ENCODE results near the gene ANKRD12. TPM values are rescaled to one million over a fixed set of nuclear protein-coding genes. Genes with fewer than 3 reads are reported as not detected.

Gene ANKRD12
- total and polyA plus RNA-seq, 11 donors = 7.7 to 70.9 (median 52.0) TPM

GRCh38 chr18:9289698-9290097 is 153.1 kb downstream of the ANKRD12 start:
- Histone ChIP-seq H3K4me1 (no peaks in the 10 kb centered on the region), H3K27ac (no peak overlapping the region), H3K9me3 (peaks cover 0 to 29% (median 12%) of the 10 kb centered on the region in 12 donors), H3K27me3 (no peaks in the 10 kb centered on the region), H3K4me3 (no peak overlapping the region), H3K36me3 (no peaks in the 10 kb centered on the region)
- no peak for DNase-seq
- intact Hi-C loops (cut with DNase I) = no loop called here
- TF ChIP-seq CTCF (IDR thresholded peaks at IDR 0.05) (no peak), POLR2A (IDR thresholded peaks at IDR 0.05) (no peak)
- ATAC-seq = no peak

- Histone ChIP-seq H3K27ac (no peak overlapping the region), H3K36me3 (no peaks in the 10 kb centered on the region), H3K27me3 (no peaks in the 10 kb centered on the region), H3K9me3 (peaks cover 0 to 29% (median 12%) of the 10 kb centered on the region in 12 donors), H3K4me1 (no peaks in the 10 kb centered on the region), H3K4me3 (no peak overlapping the region)
- DNase-seq (no peak), ATAC-seq (no peak)
- TF ChIP-seq CTCF (IDR thresholded peaks at IDR 0.05) (no peak), POLR2A (IDR thresholded peaks at IDR 0.05) (no peak)
- intact Hi-C loops (cut with DNase I) = no loop called here
Measured at GRCh38 chr18:9290156-9290555, 153.6 kb downstream of the ANKRD12 start.

- DNase-seq (no peak), ATAC-seq (no peak)
- H3K9me3 ChIP-seq = peaks cover 0 to 36% (median 17%) of the 10 kb centered on the region in 12 donors
- H3K27me3 ChIP-seq = no peaks in the 10 kb centered on the region
- intact Hi-C loops (cut with DNase I) = no loop called here
- H3K27ac ChIP-seq = no peak overlapping the region
- no peaks in the 10 kb centered on the region for H3K36me3 ChIP-seq
- no peak overlapping the region for H3K4me3 ChIP-seq
- WGBS, 4 donors = 96 to 98% (median 96%) methylated on average over 2 of the region's 2 CpGs
- H3K4me1 ChIP-seq = no peaks in the 10 kb centered on the region
- TF ChIP-seq CTCF (IDR thresholded peaks at IDR 0.05) = no peak
- TF ChIP-seq POLR2A (IDR thresholded peaks at IDR 0.05) = no peak
Measured at GRCh38 chr18:9292047-9292446, 155.5 kb downstream of the ANKRD12 start.

- no peak for TF ChIP-seq POLR2A (IDR thresholded peaks at IDR 0.05)
- DNase-seq (no peak), ATAC-seq (no peak)
- Histone ChIP-seq H3K36me3 (no peaks in the 10 kb centered on the region), H3K27ac (no peak overlapping the region), H3K4me1 (no peaks in the 10 kb centered on the region), H3K9me3 (peaks cover 0 to 36% (median 17%) of the 10 kb centered on the region in 12 donors), H3K27me3 (no peaks in the 10 kb centered on the region), H3K4me3 (no peak overlapping the region)
- WGBS, 4 donors = 71 to 89% (median 85%) methylated on average over 1 of the region's 1 CpG
- intact Hi-C loops (cut with DNase I) = no loop called here
Measured at GRCh38 chr18:9293948-9294347, 157.4 kb downstream of the ANKRD12 start.

- peaks cover 0 to 33% (median 17%) of the 10 kb centered on the region in 12 donors for H3K9me3 ChIP-seq
- TF ChIP-seq CTCF (IDR thresholded peaks at IDR 0.05) (no peak), POLR2A (IDR thresholded peaks at IDR 0.05) (no peak)
- intact Hi-C loops (cut with DNase I) = no loop called here
- no peaks in the 10 kb centered on the region for H3K4me1 ChIP-seq
- H3K36me3 ChIP-seq = no peaks in the 10 kb centered on the region
- H3K27me3 ChIP-seq = no peaks in the 10 kb centered on the region
- H3K4me3 ChIP-seq = no peak overlapping the region
- 91 to 97% (median 96%) methylated on average over 6 to 15 of the region's 15 CpGs for WGBS, 4 donors
- no peak for ATAC-seq
- DNase-seq = no peak
- H3K27ac ChIP-seq = no peak overlapping the region
Measured at GRCh38 chr18:9296233-9297006, 159.8 kb downstream of the ANKRD12 start.

Data from heart left ventricle (tissue), 16 donors.